HG03039 (cell line): Measurements from ENCODE around the gene VPS13D.
"Not testable (repeated sequence)": the region's sequence is repeated elsewhere in the genome, so short reads cannot be mapped to it uniquely, and the experiment has no call there.

ENCODE experiments used
- ATAC-seq: cut with Tn5 transposase; IDR thresholded peaks from one replicate; pipeline ENCODE4 v1.9.1; 2021; ENCODE audit warnings: mild to moderate bottlenecking, moderate library complexity; ENCODE audit not compliant: unreplicated experiment

Gene VPS13D

GRCh38 chr1:12506281-12507280 is 276.8 kb downstream of the VPS13D start:
- ATAC-seq, result no peak

GRCh38 chr1:12507631-12508030 is 277.8 kb downstream of the VPS13D start:
- no peak for ATAC-seq

GRCh38 chr1:12508849-12509248 is 279.0 kb downstream of the VPS13D start:
- no peak for ATAC-seq

- ATAC-seq, result no peak
Measured at GRCh38 chr1:12511128-12511484, 281.3 kb downstream of the VPS13D start.

- no peak for ATAC-seq
Measured at GRCh38 chr1:12511516-12512468, 282.0 kb downstream of the VPS13D start.

- ATAC-seq, result no peak
Measured at GRCh38 chr1:12513181-12513580, 283.4 kb downstream of the VPS13D start.

- no peak for ATAC-seq
Measured at GRCh38 chr1:12514590-12514989, 284.8 kb downstream of the VPS13D start.

GRCh38 chr1:12515234-12515633 is 285.4 kb downstream of the VPS13D start:
- ATAC-seq, result no peak

- no peak for ATAC-seq
Measured at GRCh38 chr1:12516741-12517140, 286.9 kb downstream of the VPS13D start.

- no peak for ATAC-seq
Measured at GRCh38 chr1:12518931-12519692, 289.3 kb downstream of the VPS13D start.

GRCh38 chr1:12519693-12520364 is 290.0 kb downstream of the VPS13D start:
- no peak for ATAC-seq

- ATAC-seq, result no peak
Measured at GRCh38 chr1:12521096-12521495, 291.3 kb downstream of the VPS13D start.

- ATAC-seq, result not testable (repeated sequence)
Measured at GRCh38 chr1:12522780-12523179, 292.9 kb downstream of the VPS13D start.

GRCh38 chr1:12524266-12524665 is 294.4 kb downstream of the VPS13D start:
- ATAC-seq, result no peak

GRCh38 chr1:12525311-12526181 is 295.7 kb downstream of the VPS13D start:
- no peak for ATAC-seq

GRCh38 chr1:12527564-12527963 is 297.7 kb downstream of the VPS13D start:
- no peak for ATAC-seq

GRCh38 chr1:12528021-12528852 is 298.4 kb downstream of the VPS13D start:
- no peak for ATAC-seq

- no peak for ATAC-seq
Measured at GRCh38 chr1:12529640-12530174, 299.9 kb downstream of the VPS13D start.
